HepG2 (cell line): ENCODE results near the gene RNU5B-1. TPM values are rescaled to one million over a fixed set of nuclear protein-coding genes. Genes with fewer than 3 reads are reported as not detected.

ENCODE experiments used
- ATRX ChIP-seq: sonication (generic); formaldehyde crosslinking; IDR thresholded peaks from 2 replicates; pipeline ENCODE4 v1.4.0; 2020; ENCODE audit warnings: missing genetic modification reagents, borderline replicate concordance
- HDAC2 ChIP-seq: sonication (generic); formaldehyde crosslinking; IDR thresholded peaks from 2 replicates; pipeline ENCODE4 v1.4.0; 2020; ENCODE audit warnings: missing genetic modification reagents
- HOXA3 ChIP-seq: sonication (generic); formaldehyde crosslinking; IDR thresholded peaks from 2 replicates; pipeline ENCODE4 v1.5.0; 2020; ENCODE audit warnings: missing genetic modification reagents
- MYPOP ChIP-seq: sonication (generic); formaldehyde crosslinking; IDR thresholded peaks from 2 replicates; pipeline ENCODE4 v1.8.1; 2023; ENCODE audit warnings: mild to moderate bottlenecking, moderate library complexity, missing genetic modification reagents
- PAXIP1 ChIP-seq: sonication (generic); formaldehyde crosslinking; conservative IDR thresholded peaks from 2 replicates; pipeline ENCODE4 v1.4.0; 2020; ENCODE audit warnings: mild to moderate bottlenecking, missing genetic modification reagents, moderate library complexity
- RELA ChIP-seq: sonication (generic); formaldehyde crosslinking; IDR thresholded peaks from 2 replicates; pipeline ENCODE4 v1.4.0; 2020; ENCODE audit warnings: missing genetic modification reagents
- SALL1 ChIP-seq: sonication (generic); formaldehyde crosslinking; IDR thresholded peaks from 2 replicates; pipeline ENCODE4 v1.8.0; 2022; ENCODE audit warnings: mild to moderate bottlenecking, missing genetic modification reagents
- SOX13 ChIP-seq, 3 experiments: fragments of 450-650 bp in 1 of 3; sonication (generic) in 1 of 3; formaldehyde crosslinking in 1 of 3; IDR thresholded peaks in 2 of 3; conservative IDR thresholded peaks in 1 of 3; 2 replicates each; pipeline versions ENCODE4 v1.5.0 to v1.6.1; 2016 to 2020; ENCODE audit warnings: antibody characterized with exemption in 1 of 3, mild to moderate bottlenecking in 1 of 3, missing compliant biosample characterization in 1 of 3, missing genetic modification reagents in 1 of 3, moderate library complexity in 1 of 3
- XRCC5 ChIP-seq: fragments of 200-400 bp; formaldehyde crosslinking; optimal IDR thresholded peaks from 2 replicates; pipeline ENCODE3; 2017; ENCODE audit warnings: mild to moderate bottlenecking, low read length
- ZNF263 ChIP-seq: sonication (generic); formaldehyde crosslinking; IDR thresholded peaks from 2 replicates; pipeline ENCODE4 v1.4.0; 2020; ENCODE audit warnings: missing genetic modification reagents
- polyA plus RNA-seq, 8 experiments: library from polyadenylated mRNA; depleted of rRNA in 3 of 8; stranded (reverse) in 7 of 8; unstranded in 1 of 8; fragments of >200 nt; fragmentation: Illumina TruSeq in 4 of 8; extraction: Trizol in 4 of 8; gene quantifications; 2 replicates each; pipeline versions ENCODE4 v1.2.1 to v1.2.3, GENCODE V29; 2011 to 2016; ENCODE audit warnings: low read depth in 4 of 8, missing spikeins in 1 of 8, mixed read lengths in 1 of 8; ENCODE audit not compliant: insufficient read depth in 1 of 8
- total RNA-seq, 5 experiments: library from RNA; depleted of rRNA; stranded (reverse); fragments of >200 nt; fragmentation: Illumina TruSeq; extraction: Trizol; gene quantifications; 2 replicates each; pipeline ENCODE4 v1.2.3, GENCODE V29; 2016; ENCODE audit warnings: low read depth in 1 of 5

The RNU5B-1 gene
- total and polyA plus RNA-seq, 2 of the 13 experiments (the other 11 are each of a cell fraction or from before 2014, with no cell fraction given): 1,646 TPM; not detected in 1

GRCh38 chr15:65318870-65319356 lies 14.4 kb downstream of the RNU5B-1 start (continued):
- TF ChIP-seq SOX13 (IDR thresholded peaks at IDR 0.05): no peak
- TF ChIP-seq SOX13 (CRISPR knock-in tag; conservative IDR thresholded peaks at IDR 0.05 in 1 of 2, IDR thresholded peaks at IDR 0.05 in 1 of 2): 0 out of 4 replicates have a peak, but pooled peaks of 1 of the 2 experiments have one; percentile 27
- peak; percentile 44; the same call in 1 of the 2 replicates for TF ChIP-seq HOXA3
- 0 out of 2 replicates have a peak, but pooled peaks have one; percentile 40 for TF ChIP-seq MYPOP (CRISPR knock-in tag)
- TF ChIP-seq XRCC5: peak; percentile 24
- 0 out of 2 replicates have a peak, but pooled peaks have one; percentile 22 for TF ChIP-seq PAXIP1 (CRISPR knock-in tag)
- TF ChIP-seq ZNF263: peak; percentile 79
- TF ChIP-seq RELA (CRISPR knock-in tag): no peak
- no peak for TF ChIP-seq ATRX (CRISPR knock-in tag)
- peak; percentile 20; the same call in 1 of the 2 replicates for TF ChIP-seq HDAC2 (CRISPR knock-in tag)
- TF ChIP-seq SALL1 (CRISPR knock-in tag): peak; percentile 60; the same call in 1 of the 2 replicates
